Hematopoietic multipotent progenitor cell treated with erythropoietin and hydrocortisone succinate and interleukin-3 and kit ligand, for 8 days (in vitro differentiated cells): ENCODE measurements around the gene TTPAL.

Experiments
- DNase-seq: peaks from one replicate; pipeline ENCODE4 v3.0.0-alpha.2; 2015

Gene TTPAL

GRCh38 chr20:44500221-44500620 lies 24.5 kb downstream of the TTPAL start:
- no peak for DNase-seq

GRCh38 chr20:44501448-44501847 lies 25.8 kb downstream of the TTPAL start:
- no peak for DNase-seq

- DNase-seq: no peak
Measured at GRCh38 chr20:44502968-44503367, 27.3 kb downstream of the TTPAL start.

GRCh38 chr20:44504402-44505307 lies 29.0 kb downstream of the TTPAL start:
- no peak for DNase-seq

- no peak for DNase-seq
Measured at GRCh38 chr20:44509762-44510161, 34.1 kb downstream of the TTPAL start.

- no peak for DNase-seq
Measured at GRCh38 chr20:44513871-44514270, 38.2 kb downstream of the TTPAL start.

- DNase-seq: no peak
Measured at GRCh38 chr20:44516491-44516890, 40.8 kb downstream of the TTPAL start.

GRCh38 chr20:44517454-44517853 lies 41.8 kb downstream of the TTPAL start:
- DNase-seq: no peak

- peak; percentile 73 for DNase-seq
Measured at GRCh38 chr20:44518248-44518647, 42.6 kb downstream of the TTPAL start.

- DNase-seq: no peak
Measured at GRCh38 chr20:44520881-44521280, 45.2 kb downstream of the TTPAL start.

GRCh38 chr20:44521484-44522481 lies 46.1 kb downstream of the TTPAL start, which contains the start of gene SERINC3:
SERINC3 (minus strand) TSS chr20:44522070; CDS start chr20:44521951, 119 bp downstream.
- DNase-seq: peak; percentile 95

- no peak for DNase-seq
Measured at GRCh38 chr20:44522841-44523240, 47.2 kb downstream of the TTPAL start.

GRCh38 chr20:44523746-44524145 lies 48.1 kb downstream of the TTPAL start:
- DNase-seq: no peak

- DNase-seq: no peak
Measured at GRCh38 chr20:44526129-44526528, 50.5 kb downstream of the TTPAL start.

- peak; percentile 42 for DNase-seq
Measured at GRCh38 chr20:44527716-44528199, 52.1 kb downstream of the TTPAL start.

GRCh38 chr20:44528309-44528708 lies 52.6 kb downstream of the TTPAL start:
- DNase-seq: no peak

- no peak for DNase-seq
Measured at GRCh38 chr20:44532259-44532980, 56.7 kb downstream of the TTPAL start.

- DNase-seq: peak; percentile 71
Measured at GRCh38 chr20:44532981-44533331, 57.3 kb downstream of the TTPAL start.

- DNase-seq: peak; percentile 80
Measured at GRCh38 chr20:44533928-44534327, 58.3 kb downstream of the TTPAL start.

GRCh38 chr20:44536175-44536574 lies 60.5 kb downstream of the TTPAL start:
- no peak for DNase-seq

- no peak for DNase-seq
Measured at GRCh38 chr20:44537993-44538392, 62.3 kb downstream of the TTPAL start.

- DNase-seq: no peak
Measured at GRCh38 chr20:44540834-44541233, 65.2 kb downstream of the TTPAL start.

- peak; percentile 50 for DNase-seq
Measured at GRCh38 chr20:44541992-44542391, 66.3 kb downstream of the TTPAL start.
